ENCODE measurements around the gene QPCTL.

QPCTL gene

GRCh38 chr19:45664575-45664974 lies 27.9 kb upstream of the QPCTL start:
- no peak for TF ChIP-seq CTCF (IDR thresholded peaks at IDR 0.05; ENCODE audit: extremely low read depth, missing control alignments)
- DNase-seq (ENCODE audit: low spot score) = no peak

- TF ChIP-seq CTCF (IDR thresholded peaks at IDR 0.05; ENCODE audit: extremely low read depth, missing control alignments) = no peak
- peak; percentile 77 for DNase-seq (ENCODE audit: low spot score)
These were observed 24.7 kb upstream of the QPCTL start, which contains the start of gene GIPR for GRCh38 chr19:45667620-45668341. GIPR (plus strand) TSS chr19:45668221; CDS start chr19:45669521, 1,300 bp downstream.

GRCh38 chr19:45668342-45668871 lies 24.1 kb upstream of the QPCTL start:
- peak; percentile 40 for DNase-seq (ENCODE audit: low spot score)
- no peak for TF ChIP-seq CTCF (IDR thresholded peaks at IDR 0.05; ENCODE audit: extremely low read depth, missing control alignments)

GRCh38 chr19:45670670-45671453 lies 21.6 kb upstream of the QPCTL start:
- no peak for TF ChIP-seq CTCF (IDR thresholded peaks at IDR 0.05; ENCODE audit: extremely low read depth, missing control alignments)
- DNase-seq (ENCODE audit: low spot score) = peak; percentile 97

DNA sequence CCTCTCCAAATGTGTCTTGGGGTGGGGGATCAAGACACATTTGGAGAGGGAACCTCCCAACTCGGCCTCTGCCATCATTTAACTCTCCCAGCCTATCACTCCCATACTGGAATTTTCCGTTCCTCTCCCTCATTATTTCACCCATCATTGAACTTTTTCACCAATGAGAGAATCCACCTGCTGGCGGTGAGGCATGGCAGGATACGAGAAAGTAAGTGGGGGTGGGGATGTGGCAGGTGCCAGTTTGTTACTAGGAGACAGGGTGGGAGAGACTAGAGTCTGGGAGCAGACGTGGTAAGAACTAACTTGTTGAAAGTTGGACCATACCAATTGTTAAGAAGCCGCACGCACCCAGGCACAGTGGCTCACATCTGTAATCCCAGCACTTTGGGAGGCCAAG lies 17.5 kb upstream of the QPCTL start:
- DNase-seq (ENCODE audit: low spot score) = no peak
- no peak for TF ChIP-seq CTCF (IDR thresholded peaks at IDR 0.05; ENCODE audit: extremely low read depth, missing control alignments)

DNA sequence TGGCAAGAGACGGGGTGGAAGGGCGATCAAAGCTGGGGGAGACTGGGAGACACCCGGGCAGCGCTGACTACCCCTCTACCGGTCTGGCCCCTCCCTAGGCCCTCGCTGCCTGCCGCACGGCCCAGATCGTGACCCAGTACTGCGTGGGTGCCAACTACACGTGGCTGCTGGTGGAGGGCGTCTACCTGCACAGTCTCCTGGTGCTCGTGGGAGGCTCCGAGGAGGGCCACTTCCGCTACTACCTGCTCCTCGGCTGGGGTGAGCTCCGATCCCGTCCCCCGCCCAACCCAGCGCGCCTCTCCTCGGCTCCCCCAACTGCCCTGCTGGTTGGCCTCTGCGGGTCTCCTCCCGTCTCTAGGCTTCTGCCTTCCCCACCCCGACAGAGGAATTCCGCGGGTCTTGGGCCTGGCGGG lies 15.6 kb upstream of the QPCTL start:
- peak; percentile 56 for DNase-seq (ENCODE audit: low spot score)
- TF ChIP-seq CTCF (IDR thresholded peaks at IDR 0.05; ENCODE audit: extremely low read depth, missing control alignments) = no peak

Measured in GM20000 (cell line).